Neural progenitor cell (in vitro differentiated cells): ENCODE measurements around the gene MACO1.

Experiments used
- EZH2phosphoT487 ChIP-seq: fragments of 200-600 bp; sonication (generic); IDR thresholded peaks from 2 replicates; pipeline ENCODE4 v1.6.1; 2017; ENCODE audit warnings: antibody characterized with exemption
- TF ChIP-seq, protein P1 (sequence below): fragments of 200-600 bp; sonication (generic); IDR thresholded peaks from 2 replicates; pipeline ENCODE4 v1.5.1; 2017; ENCODE audit warnings: antibody characterized with exemption, mild to moderate bottlenecking

DNA sequence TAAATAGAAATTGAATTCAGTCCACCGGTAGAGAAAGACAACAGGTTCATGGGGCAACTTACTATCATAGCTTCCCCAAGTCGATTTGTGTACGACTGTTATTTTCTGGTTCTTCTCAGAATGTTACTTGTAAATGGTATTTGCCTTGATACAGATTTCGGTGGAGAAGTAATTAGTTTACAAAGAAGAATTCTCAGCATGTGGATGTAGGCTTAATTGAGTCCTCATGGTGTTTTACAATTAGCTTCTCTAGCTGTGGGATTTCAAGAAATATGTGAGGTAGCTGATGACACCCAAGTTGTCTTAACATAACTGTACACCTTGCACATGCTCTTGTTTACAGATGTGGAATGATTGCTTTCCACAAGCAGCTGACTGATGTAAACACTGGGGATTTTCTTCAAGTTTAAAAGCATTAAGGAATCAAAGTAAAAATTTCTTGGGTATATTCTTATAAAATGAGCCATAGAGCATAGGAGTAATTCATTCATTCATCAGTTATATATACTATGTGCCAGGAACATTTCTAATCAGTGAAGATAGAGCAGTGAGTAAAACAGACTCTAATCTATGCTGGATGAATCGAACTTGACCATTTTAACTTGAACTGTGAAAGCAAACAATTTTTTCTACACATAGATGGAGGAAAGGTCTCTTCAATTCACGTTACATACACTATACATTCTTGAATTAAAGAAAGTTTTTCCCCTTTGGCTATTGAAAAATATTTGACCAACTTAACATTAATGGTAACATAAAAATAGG, 1.4 kb downstream of the MACO1 start:
- TF ChIP-seq, protein P1, sequence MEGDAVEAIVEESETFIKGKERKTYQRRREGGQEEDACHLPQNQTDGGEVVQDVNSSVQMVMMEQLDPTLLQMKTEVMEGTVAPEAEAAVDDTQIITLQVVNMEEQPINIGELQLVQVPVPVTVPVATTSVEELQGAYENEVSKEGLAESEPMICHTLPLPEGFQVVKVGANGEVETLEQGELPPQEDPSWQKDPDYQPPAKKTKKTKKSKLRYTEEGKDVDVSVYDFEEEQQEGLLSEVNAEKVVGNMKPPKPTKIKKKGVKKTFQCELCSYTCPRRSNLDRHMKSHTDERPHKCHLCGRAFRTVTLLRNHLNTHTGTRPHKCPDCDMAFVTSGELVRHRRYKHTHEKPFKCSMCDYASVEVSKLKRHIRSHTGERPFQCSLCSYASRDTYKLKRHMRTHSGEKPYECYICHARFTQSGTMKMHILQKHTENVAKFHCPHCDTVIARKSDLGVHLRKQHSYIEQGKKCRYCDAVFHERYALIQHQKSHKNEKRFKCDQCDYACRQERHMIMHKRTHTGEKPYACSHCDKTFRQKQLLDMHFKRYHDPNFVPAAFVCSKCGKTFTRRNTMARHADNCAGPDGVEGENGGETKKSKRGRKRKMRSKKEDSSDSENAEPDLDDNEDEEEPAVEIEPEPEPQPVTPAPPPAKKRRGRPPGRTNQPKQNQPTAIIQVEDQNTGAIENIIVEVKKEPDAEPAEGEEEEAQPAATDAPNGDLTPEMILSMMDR = no peak
- no peak for TF ChIP-seq EZH2phosphoT487
